Suprapubic skin (tissue), 4 donors: ENCODE results near the gene TFF1. TPM values are rescaled to one million over a fixed set of nuclear protein-coding genes. Genes with fewer than 3 reads are reported as not detected.

Source experiments
- DNase-seq, 2 donors: peaks; one replicate each; pipeline ENCODE4 v3.0.0-alpha.2; 2019; ENCODE audit warnings: low spot score in 2 of 2
- H3K27ac ChIP-seq: fragments of 200-600 bp; sonication (generic); one replicate; pipeline ENCODE4 v1.5.1; 2019
- H3K27me3 ChIP-seq: fragments of 200-600 bp; sonication (generic); one replicate; pipeline ENCODE4 v1.5.1; 2019
- H3K36me3 ChIP-seq: fragments of 200-600 bp; sonication (generic); one replicate; pipeline ENCODE4 v1.5.1; 2019
- H3K4me1 ChIP-seq: fragments of 200-600 bp; sonication (generic); one replicate; pipeline ENCODE4 v1.5.1; 2019
- H3K4me3 ChIP-seq: fragments of 200-600 bp; sonication (generic); one replicate; pipeline ENCODE4 v1.5.1; 2019; ENCODE audit warnings: mild to moderate bottlenecking
- H3K9me3 ChIP-seq: fragments of 200-600 bp; sonication (generic); one replicate; pipeline ENCODE4 v1.5.1; 2019
- CTCF ChIP-seq, 2 donors: fragments of 200-600 bp in 1 of 2; fragments of 450-650 bp in 1 of 2; sonication (generic) in 1 of 2; IDR thresholded peaks; one replicate each; pipeline ENCODE4 v1.5.1; 2016 to 2019; ENCODE audit warnings: antibody characterized with exemption in 2 of 2, mild to moderate bottlenecking in 1 of 2, moderate library complexity in 1 of 2
- EP300 ChIP-seq: sonication (generic); formaldehyde crosslinking; IDR thresholded peaks from one replicate; pipeline ENCODE4 v1.6.1; 2017; ENCODE audit warnings: antibody characterized with exemption
- POLR2A ChIP-seq, 2 donors: fragments of 450-650 bp; IDR thresholded peaks; one replicate each; pipeline ENCODE4 v1.6.1; 2017; ENCODE audit warnings: antibody characterized with exemption in 2 of 2, mild to moderate bottlenecking in 2 of 2, moderate library complexity in 2 of 2
- POLR2AphosphoS5 ChIP-seq, 3 donors: sonication (generic); formaldehyde crosslinking; IDR thresholded peaks; one replicate each; pipeline ENCODE4 v1.6.1; 2017; ENCODE audit warnings: antibody characterized with exemption in 3 of 3
- WGBS: methylation state at CpG from one replicate; pipeline ENCODE4 v1.1.5; 2018; 5-methylcytosine and 5-hydroxymethylcytosine counted together
- total RNA-seq, 4 donors: library from RNA; depleted of rRNA; stranded (reverse); fragments of >200 nt; gene quantifications; one replicate each; pipeline ENCODE4 v1.1.0, GENCODE V29; 2016

The TFF1 gene
- total RNA-seq, 4 donors from 2014 or later, result not detected

- no peak for TF ChIP-seq EP300
- Histone ChIP-seq H3K27ac (no peak overlapping the region), H3K4me3 (no peak overlapping the region), H3K27me3 (peaks cover 45% of the 10 kb centered on the region), H3K4me1 (no peaks in the 10 kb centered on the region), H3K36me3 (no peaks in the 10 kb centered on the region), H3K9me3 (no peaks in the 10 kb centered on the region)
- 76% methylated on average over 4 of the region's 6 CpGs for WGBS
- no peak for DNase-seq
These were observed 565 bp downstream of the TFF1 start for GRCh38 chr21:42365770-42366169.

GRCh38 chr21:42364304-42364865, 1.9 kb downstream of the TFF1 start:
- Histone ChIP-seq H3K27me3 (peaks cover 40% of the 10 kb centered on the region), H3K36me3 (no peaks in the 10 kb centered on the region), H3K4me1 (no peaks in the 10 kb centered on the region), H3K27ac (no peak overlapping the region), H3K9me3 (no peaks in the 10 kb centered on the region), H3K4me3 (no peak overlapping the region)
- 81% methylated on average over 9 of the region's 13 CpGs for WGBS
- TF ChIP-seq POLR2AphosphoS5 (IDR thresholded peaks at IDR 0.05) (no peak), EP300 (no peak), POLR2A (IDR thresholded peaks at IDR 0.05) (no peak), CTCF (IDR thresholded peaks at IDR 0.05) (no peak)
- DNase-seq, result no peak

DNA sequence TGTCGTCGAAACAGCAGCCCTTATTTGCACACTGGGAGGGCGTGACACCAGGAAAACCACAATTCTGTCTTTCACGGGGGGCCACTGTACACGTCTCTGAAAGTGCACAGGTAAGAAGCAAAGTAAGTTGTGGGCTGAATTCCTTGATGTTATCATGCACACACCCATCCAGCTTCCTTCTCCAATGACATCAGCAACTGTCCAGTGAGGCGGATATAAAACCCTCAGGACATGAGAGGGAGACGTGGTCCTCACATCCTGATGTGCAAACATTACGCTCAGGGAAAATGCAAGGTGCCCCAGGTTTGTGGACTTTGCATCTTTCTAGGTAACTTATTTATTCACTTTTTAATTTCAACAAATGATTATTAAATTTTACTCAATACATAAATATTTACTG, 3.0 kb downstream of the TFF1 start:
- Histone ChIP-seq H3K27me3 (peaks cover 37% of the 10 kb centered on the region), H3K9me3 (no peaks in the 10 kb centered on the region), H3K27ac (no peak overlapping the region), H3K36me3 (no peaks in the 10 kb centered on the region), H3K4me1 (no peaks in the 10 kb centered on the region), H3K4me3 (no peak overlapping the region)
- 75% methylated on average over 8 of the region's 8 CpGs for WGBS
- TF ChIP-seq EP300 (no peak), POLR2A (IDR thresholded peaks at IDR 0.05) (no peak), CTCF (IDR thresholded peaks at IDR 0.05) (no peak), POLR2AphosphoS5 (IDR thresholded peaks at IDR 0.05) (no peak)
- DNase-seq, result no peak

DNA sequence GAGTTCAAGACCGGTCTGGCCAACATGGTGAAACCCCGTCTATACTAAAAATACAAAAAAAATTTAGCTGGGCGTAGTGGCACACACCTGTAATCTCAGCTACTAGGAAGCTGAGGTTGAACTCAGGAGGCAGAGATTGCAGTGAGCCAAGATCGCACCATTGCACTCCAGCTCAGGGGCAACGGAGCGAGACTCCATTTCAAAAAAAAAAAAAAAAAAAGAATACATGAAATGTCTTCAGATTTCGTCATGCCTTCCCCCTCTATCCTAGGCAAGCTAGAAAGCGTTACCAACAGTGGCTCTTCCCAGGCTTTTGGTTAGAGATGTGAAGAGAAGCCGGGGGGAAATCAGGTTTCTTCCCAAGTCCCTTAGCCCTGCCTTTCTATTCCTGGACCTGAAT, 3.6 kb downstream of the TFF1 start:
- no peak overlapping the region for H3K4me3 ChIP-seq
- H3K27me3 ChIP-seq, result peaks cover 37% of the 10 kb centered on the region
- no peaks in the 10 kb centered on the region for H3K4me1 ChIP-seq
- no peaks in the 10 kb centered on the region for H3K9me3 ChIP-seq
- H3K36me3 ChIP-seq, result no peaks in the 10 kb centered on the region
- TF ChIP-seq POLR2AphosphoS5 (IDR thresholded peaks at IDR 0.05), result no peak
- no peak for TF ChIP-seq CTCF (IDR thresholded peaks at IDR 0.05)
- TF ChIP-seq EP300, result no peak
- TF ChIP-seq POLR2A (IDR thresholded peaks at IDR 0.05), result no peak
- H3K27ac ChIP-seq, result no peak overlapping the region
- DNase-seq, result no peak
- WGBS, result 77% methylated on average over 9 of the region's 9 CpGs

DNA sequence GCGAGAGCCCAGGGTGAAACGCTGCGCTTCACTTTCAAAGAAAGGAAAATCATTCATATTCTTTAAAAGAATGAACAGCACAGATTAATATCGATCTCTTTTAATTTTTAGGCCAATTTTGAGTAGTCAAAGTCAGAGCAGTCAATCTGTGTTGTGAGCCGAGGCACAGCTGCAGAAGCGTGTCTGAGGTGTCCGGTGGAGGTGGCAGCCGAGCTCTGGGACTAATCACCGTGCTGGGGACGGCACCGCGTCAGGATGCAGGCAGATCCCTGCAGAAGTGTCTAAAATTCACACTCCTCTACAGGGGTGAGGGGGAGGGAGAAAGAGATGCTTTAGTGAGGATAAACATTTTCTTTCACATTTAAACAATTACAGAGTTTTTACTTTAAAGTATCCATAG, 4.1 kb downstream of the TFF1 start:
- Histone ChIP-seq H3K36me3 (no peaks in the 10 kb centered on the region), H3K4me3 (no peak overlapping the region), H3K27ac (no peak overlapping the region), H3K27me3 (peaks cover 37% of the 10 kb centered on the region), H3K4me1 (no peaks in the 10 kb centered on the region), H3K9me3 (no peaks in the 10 kb centered on the region)
- no peak for DNase-seq
- 70% methylated on average over 12 of the region's 12 CpGs for WGBS
- TF ChIP-seq POLR2AphosphoS5 (IDR thresholded peaks at IDR 0.05), result no peak

DNA sequence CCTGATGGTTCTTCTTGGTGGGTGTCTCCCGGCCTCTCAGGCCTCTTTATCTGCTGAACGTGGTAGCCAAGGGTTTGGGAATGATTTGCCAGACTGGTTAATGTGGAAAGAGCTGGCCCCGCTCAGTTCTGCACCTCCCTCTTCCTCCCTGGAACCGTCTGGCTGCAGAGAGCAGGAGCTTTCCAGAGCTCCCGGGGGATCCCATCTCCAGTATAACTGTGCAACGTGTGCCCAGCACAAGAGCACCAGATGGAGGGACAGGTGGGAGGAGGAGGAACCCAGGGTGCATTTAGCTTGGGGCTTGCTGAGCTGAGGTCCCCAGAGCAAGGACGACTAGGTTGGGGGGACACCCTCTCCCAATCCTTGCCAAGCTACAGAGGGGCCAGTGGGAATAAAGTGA, 5.0 kb downstream of the TFF1 start:
- no peak overlapping the region for H3K27ac ChIP-seq
- no peaks in the 10 kb centered on the region for H3K9me3 ChIP-seq
- WGBS, result 51% methylated on average over 7 of the region's 7 CpGs
- DNase-seq, result no peak
- no peak for TF ChIP-seq EP300
- no peak for TF ChIP-seq CTCF (IDR thresholded peaks at IDR 0.05)
- TF ChIP-seq POLR2A (IDR thresholded peaks at IDR 0.05), result no peak
- TF ChIP-seq POLR2AphosphoS5 (IDR thresholded peaks at IDR 0.05), result no peak
- H3K4me1 ChIP-seq, result no peaks in the 10 kb centered on the region
- H3K36me3 ChIP-seq, result no peaks in the 10 kb centered on the region
- H3K4me3 ChIP-seq, result no peak overlapping the region
- peaks cover 37% of the 10 kb centered on the region for H3K27me3 ChIP-seq
